Measurements from ENCODE around the gene SDCCAG8. TPM values are rescaled to one million over a fixed set of nuclear protein-coding genes. Genes with fewer than 3 reads are reported as not detected.

The SDCCAG8 gene
- total RNA-seq, 1 donor from 2014 or later, result 41.2 TPM

DNA sequence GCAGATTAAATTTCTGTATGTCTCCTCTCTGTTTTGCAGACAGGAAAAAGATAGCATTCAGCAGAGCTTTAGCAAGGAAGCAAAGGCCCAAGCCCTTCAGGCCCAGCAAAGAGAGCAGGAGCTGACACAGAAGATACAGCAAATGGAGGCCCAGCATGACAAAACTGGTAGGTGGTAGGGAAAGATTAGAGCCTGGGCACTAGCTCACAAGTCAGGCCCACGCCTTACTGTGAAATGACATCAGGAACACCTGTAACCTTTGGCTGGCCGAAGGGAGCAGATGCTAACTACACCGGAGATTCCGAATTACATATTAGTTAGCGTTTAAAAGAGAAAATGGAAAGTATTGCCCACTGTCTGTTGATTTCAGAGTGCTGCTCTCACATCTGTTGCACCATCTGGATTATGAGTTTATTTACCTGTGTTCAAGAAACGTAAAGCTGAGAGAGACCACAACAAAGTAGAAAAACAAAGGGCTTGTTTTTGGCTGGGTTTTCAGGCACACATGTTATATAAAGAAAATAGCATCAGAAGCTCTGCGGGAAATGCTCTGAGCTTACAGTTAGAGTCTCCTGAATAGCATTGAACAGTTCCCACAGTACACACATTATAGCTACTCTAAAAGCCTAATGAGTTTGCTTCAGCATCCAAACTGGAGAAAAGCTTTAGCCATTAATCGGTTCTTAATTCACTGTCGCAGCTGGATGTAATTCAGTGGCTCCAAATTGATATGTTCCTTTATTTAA lies 160.0 kb downstream of the SDCCAG8 start:
- ATAC-seq (ENCODE audit: low read depth), result no peak
- no peak for DNase-seq
- no peak overlapping the region for H3K4me3 Mint-ChIP-seq
- H3K27ac Mint-ChIP-seq, result no peak overlapping the region
- H3K4me1 Mint-ChIP-seq, result peaks cover 18% of the 10 kb centered on the region
- TF ChIP-seq, protein P1, sequence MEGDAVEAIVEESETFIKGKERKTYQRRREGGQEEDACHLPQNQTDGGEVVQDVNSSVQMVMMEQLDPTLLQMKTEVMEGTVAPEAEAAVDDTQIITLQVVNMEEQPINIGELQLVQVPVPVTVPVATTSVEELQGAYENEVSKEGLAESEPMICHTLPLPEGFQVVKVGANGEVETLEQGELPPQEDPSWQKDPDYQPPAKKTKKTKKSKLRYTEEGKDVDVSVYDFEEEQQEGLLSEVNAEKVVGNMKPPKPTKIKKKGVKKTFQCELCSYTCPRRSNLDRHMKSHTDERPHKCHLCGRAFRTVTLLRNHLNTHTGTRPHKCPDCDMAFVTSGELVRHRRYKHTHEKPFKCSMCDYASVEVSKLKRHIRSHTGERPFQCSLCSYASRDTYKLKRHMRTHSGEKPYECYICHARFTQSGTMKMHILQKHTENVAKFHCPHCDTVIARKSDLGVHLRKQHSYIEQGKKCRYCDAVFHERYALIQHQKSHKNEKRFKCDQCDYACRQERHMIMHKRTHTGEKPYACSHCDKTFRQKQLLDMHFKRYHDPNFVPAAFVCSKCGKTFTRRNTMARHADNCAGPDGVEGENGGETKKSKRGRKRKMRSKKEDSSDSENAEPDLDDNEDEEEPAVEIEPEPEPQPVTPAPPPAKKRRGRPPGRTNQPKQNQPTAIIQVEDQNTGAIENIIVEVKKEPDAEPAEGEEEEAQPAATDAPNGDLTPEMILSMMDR (IDR thresholded peaks at IDR 0.05), result no peak
- ChIA-PET POLR2A (no interaction called here), CTCF (interaction anchor here (0.5 kb wide), 1 partner anchor 1418 kb away, joined by 3 read pairs; no protein-coding TSS in a partner anchor)
- H3K36me3 Mint-ChIP-seq (ENCODE audit: low read depth), result peaks cover 36% of the 10 kb centered on the region
- H3K9me3 Mint-ChIP-seq, result peaks cover 2% of the 10 kb centered on the region
- H3K27me3 Mint-ChIP-seq, result no peaks in the 10 kb centered on the region
- intact Hi-C loops (cut with micrococcal nuclease), result no loop called here

DNA sequence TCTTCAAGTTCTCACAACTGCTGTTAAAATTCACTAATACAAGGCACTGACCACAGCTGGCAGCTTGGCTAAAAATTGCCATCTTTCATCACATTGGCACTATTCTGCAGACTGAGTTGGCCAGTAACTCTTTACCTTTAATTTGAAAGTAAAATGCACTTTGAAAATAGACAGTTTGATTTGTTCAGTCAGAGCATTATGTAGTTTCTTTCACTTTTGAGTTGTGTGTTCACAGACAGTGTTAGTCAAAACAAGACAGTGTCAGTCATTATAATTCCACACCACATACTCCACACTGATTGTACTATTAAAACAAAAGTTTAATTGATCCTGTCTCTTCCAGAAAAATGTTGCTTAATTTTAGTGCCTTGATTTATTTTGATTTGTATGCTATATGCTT lies 160.7 kb downstream of the SDCCAG8 start:
- TF ChIP-seq, protein P1 (IDR thresholded peaks at IDR 0.05), result no peak
- no peak for DNase-seq
- intact Hi-C loops (cut with micrococcal nuclease), result no loop called here
- Mint-ChIP-seq H3K27ac (no peak overlapping the region), H3K36me3 (ENCODE audit: low read depth) (peaks cover 36% of the 10 kb centered on the region), H3K4me3 (no peak overlapping the region), H3K4me1 (peaks cover 23% of the 10 kb centered on the region), H3K27me3 (no peaks in the 10 kb centered on the region), H3K9me3 (peaks cover 2% of the 10 kb centered on the region)
- ChIA-PET CTCF (no interaction called here), POLR2A (no interaction called here)
- ATAC-seq (ENCODE audit: low read depth), result no peak

GRCh38 chr1:243420016-243420945 lies 164.4 kb downstream of the SDCCAG8 start:
- ChIA-PET POLR2A (interaction anchor here (0.5 kb wide), 1 partner anchor 939 kb away, joined by 3 read pairs; no protein-coding TSS in a partner anchor), CTCF (no interaction called here)
- peaks cover 29% of the 10 kb centered on the region for H3K36me3 Mint-ChIP-seq (ENCODE audit: low read depth)
- intact Hi-C loops (cut with micrococcal nuclease), result no loop called here
- H3K27me3 Mint-ChIP-seq, result no peaks in the 10 kb centered on the region
- no peak for ATAC-seq (ENCODE audit: low read depth)
- H3K4me3 Mint-ChIP-seq, result no peak overlapping the region
- H3K4me1 Mint-ChIP-seq, result peaks cover 15% of the 10 kb centered on the region
- no peak overlapping the region for H3K27ac Mint-ChIP-seq
- no peaks in the 10 kb centered on the region for H3K9me3 Mint-ChIP-seq
- DNase-seq, result no peak
- TF ChIP-seq, protein P1 (IDR thresholded peaks at IDR 0.05), result no peak

GRCh38 chr1:243420946-243421685 lies 165.3 kb downstream of the SDCCAG8 start:
- ATAC-seq (ENCODE audit: low read depth) (no peak), DNase-seq (no peak)
- TF ChIP-seq, protein P1 (IDR thresholded peaks at IDR 0.05), result no peak
- H3K9me3 Mint-ChIP-seq, result no peaks in the 10 kb centered on the region
- intact Hi-C loops (cut with micrococcal nuclease), result no loop called here
- CTCF ChIA-PET, result no interaction called here
- POLR2A ChIA-PET, result no interaction called here
- peaks cover 29% of the 10 kb centered on the region for H3K36me3 Mint-ChIP-seq (ENCODE audit: low read depth)
- no peak overlapping the region for H3K27ac Mint-ChIP-seq
- H3K27me3 Mint-ChIP-seq, result no peaks in the 10 kb centered on the region
- H3K4me1 Mint-ChIP-seq, result peaks cover 15% of the 10 kb centered on the region
- no peak overlapping the region for H3K4me3 Mint-ChIP-seq

Data from activated B cell treated with CpG ODN at 0.5 μM for 24 hours (primary cell).